ENCODE measurements around the gene DYNLL1. TPM values are rescaled to one million over a fixed set of nuclear protein-coding genes. Genes with fewer than 3 reads are reported as not detected.

The DYNLL1 gene
- total RNA-seq, 4 donors from 2014 or later = 310 to 529 (median 388) TPM

DNA sequence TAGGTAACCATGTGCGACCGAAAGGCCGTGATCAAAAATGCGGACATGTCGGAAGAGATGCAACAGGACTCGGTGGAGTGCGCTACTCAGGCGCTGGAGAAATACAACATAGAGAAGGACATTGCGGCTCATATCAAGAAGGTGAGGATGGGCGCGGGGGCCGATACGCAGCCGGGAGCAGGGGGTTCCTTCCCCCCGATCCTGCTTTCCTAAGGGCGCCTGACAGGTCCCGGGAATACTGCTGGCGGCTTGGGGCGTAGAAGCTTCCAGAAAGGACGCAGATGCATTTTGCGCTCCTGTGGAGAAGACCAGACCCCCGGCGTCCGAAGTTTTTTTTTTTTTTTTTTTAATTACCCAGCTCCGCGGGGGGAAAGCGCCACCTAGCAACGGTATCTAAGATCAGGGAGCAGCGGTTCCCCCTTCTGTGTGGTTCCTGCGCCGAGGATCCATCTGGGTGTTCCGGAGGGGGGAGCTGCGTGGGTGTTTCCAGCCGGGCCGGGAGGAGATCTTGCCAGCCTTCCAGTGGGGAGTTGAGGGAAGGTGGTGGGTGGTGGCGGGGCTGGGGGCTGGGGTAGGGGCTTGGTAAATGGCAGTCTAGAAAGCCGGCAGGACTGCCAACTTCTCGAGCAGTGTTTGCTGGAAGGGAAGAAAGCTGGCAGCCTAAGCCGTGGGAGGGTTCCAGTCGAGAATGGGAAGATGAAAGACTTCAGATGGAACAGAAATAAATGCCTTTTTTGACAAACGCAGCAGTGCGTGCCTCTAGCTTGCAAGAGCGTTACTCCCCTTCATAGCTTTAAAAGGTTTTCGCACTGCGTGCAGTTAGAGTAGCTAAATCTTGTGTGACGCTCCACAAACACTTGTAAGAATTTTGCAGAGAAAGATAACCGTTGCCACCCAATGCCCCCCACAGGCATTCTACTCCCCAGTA lies 764 bp downstream of the DYNLL1 start:
- DNase-seq (ENCODE audit: low spot score in 2 of 2) = peak; percentile 46 to 92
- 0% methylated on average over 43 to 47 of the region's 47 CpGs for WGBS, 2 donors
- intact Hi-C loops (cut with DNase I; ENCODE audit: low total_unique reads) = no loop called here
- peak overlapping the region; percentile 74 for H3K4me3 ChIP-seq (ENCODE audit: low read depth, poor library complexity, severe bottlenecking)
- no peak for TF ChIP-seq POLR2A (IDR thresholded peaks at IDR 0.05)
- TF ChIP-seq, protein P1, sequence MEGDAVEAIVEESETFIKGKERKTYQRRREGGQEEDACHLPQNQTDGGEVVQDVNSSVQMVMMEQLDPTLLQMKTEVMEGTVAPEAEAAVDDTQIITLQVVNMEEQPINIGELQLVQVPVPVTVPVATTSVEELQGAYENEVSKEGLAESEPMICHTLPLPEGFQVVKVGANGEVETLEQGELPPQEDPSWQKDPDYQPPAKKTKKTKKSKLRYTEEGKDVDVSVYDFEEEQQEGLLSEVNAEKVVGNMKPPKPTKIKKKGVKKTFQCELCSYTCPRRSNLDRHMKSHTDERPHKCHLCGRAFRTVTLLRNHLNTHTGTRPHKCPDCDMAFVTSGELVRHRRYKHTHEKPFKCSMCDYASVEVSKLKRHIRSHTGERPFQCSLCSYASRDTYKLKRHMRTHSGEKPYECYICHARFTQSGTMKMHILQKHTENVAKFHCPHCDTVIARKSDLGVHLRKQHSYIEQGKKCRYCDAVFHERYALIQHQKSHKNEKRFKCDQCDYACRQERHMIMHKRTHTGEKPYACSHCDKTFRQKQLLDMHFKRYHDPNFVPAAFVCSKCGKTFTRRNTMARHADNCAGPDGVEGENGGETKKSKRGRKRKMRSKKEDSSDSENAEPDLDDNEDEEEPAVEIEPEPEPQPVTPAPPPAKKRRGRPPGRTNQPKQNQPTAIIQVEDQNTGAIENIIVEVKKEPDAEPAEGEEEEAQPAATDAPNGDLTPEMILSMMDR (IDR thresholded peaks at IDR 0.05) = no peak

DNA sequence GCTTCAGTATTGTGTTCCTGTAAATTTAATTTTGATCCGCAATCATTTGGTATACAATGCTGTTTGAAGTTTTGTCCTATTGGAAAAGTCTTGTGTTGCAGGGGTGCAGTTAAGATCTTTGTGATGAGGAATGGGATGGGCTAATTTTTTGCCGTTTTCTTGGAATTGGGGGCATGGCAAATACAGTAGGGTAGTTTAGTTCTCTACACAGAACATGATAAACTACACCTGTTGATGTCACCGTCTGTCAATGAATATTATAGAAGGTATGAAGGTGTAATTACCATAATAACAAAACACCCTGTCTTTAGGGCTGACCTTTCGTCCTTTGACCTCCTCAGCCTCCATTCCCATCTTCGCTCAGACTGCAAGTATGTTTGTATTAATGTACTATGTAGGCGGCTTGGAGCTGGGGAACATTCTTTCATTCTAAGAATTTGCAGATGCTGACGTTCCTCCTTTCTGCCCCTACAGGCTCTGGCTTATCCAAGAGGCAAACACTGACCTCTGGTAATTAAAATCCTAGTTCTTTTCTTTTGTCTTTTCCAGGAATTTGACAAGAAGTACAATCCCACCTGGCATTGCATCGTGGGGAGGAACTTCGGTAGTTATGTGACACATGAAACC lies 1.7 kb downstream of the DYNLL1 start:
- TF ChIP-seq, protein P1 (IDR thresholded peaks at IDR 0.05) = no peak
- no peak for TF ChIP-seq POLR2A (IDR thresholded peaks at IDR 0.05)
- H3K4me3 ChIP-seq (ENCODE audit: low read depth, poor library complexity, severe bottlenecking) = no peak overlapping the region
- DNase-seq (ENCODE audit: low spot score in 2 of 2) = no peak
- 18 to 23% methylated on average over 9 of the region's 9 CpGs for WGBS, 2 donors
- intact Hi-C loops (cut with DNase I; ENCODE audit: low total_unique reads) = no loop called here

DNA sequence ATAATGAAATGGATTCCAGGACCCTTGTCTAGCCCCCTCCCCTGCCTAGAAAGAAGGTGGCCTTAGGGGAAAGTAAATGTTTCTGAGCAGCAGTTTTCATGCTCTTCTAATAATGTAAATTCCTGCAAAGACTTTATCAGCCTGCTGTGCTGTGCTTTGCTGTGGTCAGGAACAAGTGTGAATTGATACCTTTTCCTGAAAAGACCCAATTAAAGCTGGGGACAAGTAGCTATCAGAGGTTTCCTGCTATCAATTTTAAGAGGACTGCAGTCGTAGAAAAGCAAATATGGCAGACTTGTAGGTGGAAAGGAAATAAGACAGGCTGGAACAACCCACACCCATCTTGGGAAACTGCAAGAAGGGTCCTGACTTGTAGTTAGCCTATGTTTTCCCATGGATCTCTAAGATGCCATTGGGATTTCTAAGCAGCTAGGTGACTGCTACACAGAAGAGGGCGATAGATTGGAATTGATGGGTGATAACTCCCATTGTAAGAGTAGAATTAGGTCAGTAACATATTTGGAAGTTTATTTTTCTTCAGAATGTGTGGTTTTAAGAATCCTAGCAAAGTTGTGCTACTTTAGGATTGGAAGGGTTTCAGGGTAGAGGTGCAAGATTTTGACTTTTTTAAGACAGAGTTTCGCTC lies 3.1 kb downstream of the DYNLL1 start:
- intact Hi-C loops (cut with DNase I; ENCODE audit: low total_unique reads) = no loop called here
- 85 to 90% methylated on average over 3 of the region's 3 CpGs for WGBS, 2 donors
- TF ChIP-seq, protein P1 (IDR thresholded peaks at IDR 0.05) = no peak
- no peak for TF ChIP-seq POLR2A (IDR thresholded peaks at IDR 0.05)
- DNase-seq (ENCODE audit: low spot score in 2 of 2) = no peak
- H3K4me3 ChIP-seq (ENCODE audit: low read depth, poor library complexity, severe bottlenecking) = no peak overlapping the region

DNA sequence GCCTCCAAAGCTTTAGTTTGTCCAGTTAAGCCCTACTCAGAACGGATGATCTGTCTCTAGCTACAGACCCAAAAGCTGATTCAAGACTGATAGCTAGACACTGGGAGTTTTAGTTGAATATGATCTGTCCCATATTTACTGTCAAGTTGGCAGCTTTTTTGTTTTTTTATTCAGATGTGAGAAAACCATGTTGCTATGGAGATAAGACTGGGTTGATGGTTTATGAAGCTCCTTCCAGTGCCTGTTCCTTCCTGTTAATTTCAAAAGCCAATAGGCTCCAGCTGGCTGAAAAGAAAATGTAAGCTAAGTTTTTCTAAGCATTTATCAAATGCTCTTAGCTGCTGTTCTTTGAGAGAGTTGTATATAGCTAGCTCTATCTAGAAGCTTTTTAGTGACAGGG lies 4.7 kb downstream of the DYNLL1 start:
- TF ChIP-seq POLR2A (IDR thresholded peaks at IDR 0.05) = no peak
- TF ChIP-seq, protein P1 (IDR thresholded peaks at IDR 0.05) = no peak
- 44 to 62% methylated on average over 1 of the region's 1 CpG for WGBS, 2 donors
- DNase-seq (ENCODE audit: low spot score in 2 of 2) = no peak

DNA sequence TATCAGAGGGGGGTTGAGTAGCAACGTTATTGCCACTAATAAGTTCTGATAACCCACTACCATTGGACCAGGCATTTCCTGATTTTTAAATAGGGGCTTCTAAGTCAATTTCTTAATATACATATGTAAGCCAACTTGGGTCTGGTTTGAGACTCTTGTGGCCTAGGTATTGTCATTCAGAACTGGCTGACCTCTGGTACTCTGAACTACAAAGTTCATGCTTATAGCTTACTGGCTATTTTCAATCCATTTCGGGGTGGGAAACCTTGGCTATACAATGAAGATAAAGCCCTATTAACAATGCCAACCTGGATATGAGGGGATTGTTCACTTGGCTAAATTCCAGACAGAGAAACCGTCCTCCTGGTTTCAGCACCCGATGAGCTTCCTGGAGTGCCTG lies 8.7 kb downstream of the DYNLL1 start:
- H3K4me3 ChIP-seq (ENCODE audit: low read depth, poor library complexity, severe bottlenecking) = no peak overlapping the region
- 81% methylated on average over 4 of the region's 4 CpGs for WGBS, 2 donors
- no peak for DNase-seq (ENCODE audit: low spot score in 2 of 2)
- intact Hi-C loops (cut with DNase I; ENCODE audit: low total_unique reads) = loop anchor here (2.0 kb wide), 1 partner anchor 14 kb away; no protein-coding TSS in a partner anchor
- TF ChIP-seq, protein P1 (IDR thresholded peaks at IDR 0.05) = no peak

More for the DNA sequence above, 4.7 kb downstream of the DYNLL1 start:
- no peak overlapping the region for H3K4me3 ChIP-seq (ENCODE audit: low read depth, poor library complexity, severe bottlenecking)
- intact Hi-C loops (cut with DNase I; ENCODE audit: low total_unique reads) = no loop called here
